Measurements from ENCODE around the gene ZYG11B.
"Not testable (repeated sequence)": the region's sequence is repeated elsewhere in the genome, so short reads cannot be mapped to it uniquely, and the experiment has no call there.

ZYG11B gene

DNA sequence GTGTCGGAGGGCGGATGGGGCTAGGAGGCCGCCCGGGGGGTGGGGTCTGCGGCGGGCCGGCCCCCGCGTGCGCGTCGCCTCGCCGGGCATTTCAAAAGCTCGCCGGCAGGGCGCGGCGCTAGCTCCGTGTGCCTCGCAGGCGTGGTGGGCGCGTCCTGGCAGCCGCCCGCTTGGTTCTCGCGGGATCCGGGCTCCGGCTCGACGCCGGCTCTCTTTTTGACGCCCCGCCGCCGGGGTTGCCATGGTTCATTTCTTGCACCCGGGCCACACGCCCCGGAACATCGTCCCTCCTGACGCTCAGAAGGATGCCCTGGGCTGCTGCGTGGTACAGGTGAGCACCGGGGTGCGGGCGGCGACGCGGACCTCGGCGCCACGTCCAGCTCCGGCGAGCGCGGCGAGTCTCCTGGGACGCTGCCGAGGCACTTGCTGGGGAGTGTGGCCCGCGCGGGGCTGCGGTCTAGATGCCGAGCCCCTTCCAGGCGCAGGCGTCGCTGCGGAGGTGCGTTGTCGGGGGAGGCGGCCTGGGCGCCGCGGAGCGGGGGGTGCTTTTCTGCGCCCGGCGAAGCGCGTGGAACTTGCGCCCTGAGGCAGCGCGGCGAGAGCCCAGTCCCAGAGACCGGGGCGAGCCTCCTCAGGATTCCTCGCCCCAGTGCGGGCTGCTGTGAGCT, 116.5 kb downstream of the ZYG11B start, which contains the start of gene ZYG11A:
TSS of gene ZYG11A (plus strand) at position 118 of the 668 bp plus-strand sequence. CDS start at position 242, 124 bp downstream.
- Histone ChIP-seq H3K9me3 (ENCODE audit: control insufficient read depth in 2 of 2, low read length in 2 of 2) (no peaks in the 10 kb centered on the region), H3K36me3 (ENCODE audit: control insufficient read depth in 2 of 2, insufficient read depth in 2 of 2, low read length in 2 of 2) (no peaks in the 10 kb centered on the region), H3K27ac (ENCODE audit: low read depth in 2 of 2, low read length in 2 of 2) (no peak within 1 kb of the TSS), H3K4me3 (ENCODE audit: low read length in 2 of 2) (peak within 1 kb of the TSS; percentile 32 to 43), H3K4me1 (ENCODE audit: control insufficient read depth in 2 of 2, insufficient read depth in 2 of 2, low read length in 2 of 2) (no peaks in the 10 kb centered on the region), H3K27me3 (ENCODE audit: control insufficient read depth in 2 of 2, insufficient read depth in 2 of 2, low read length in 2 of 2) (peaks cover 8 to 9% of the 10 kb centered on the region in 2 donors), H3K9ac (ENCODE audit: low read depth in 1 of 2, low read length in 2 of 2) (no peak within 1 kb of the TSS)

DNA sequence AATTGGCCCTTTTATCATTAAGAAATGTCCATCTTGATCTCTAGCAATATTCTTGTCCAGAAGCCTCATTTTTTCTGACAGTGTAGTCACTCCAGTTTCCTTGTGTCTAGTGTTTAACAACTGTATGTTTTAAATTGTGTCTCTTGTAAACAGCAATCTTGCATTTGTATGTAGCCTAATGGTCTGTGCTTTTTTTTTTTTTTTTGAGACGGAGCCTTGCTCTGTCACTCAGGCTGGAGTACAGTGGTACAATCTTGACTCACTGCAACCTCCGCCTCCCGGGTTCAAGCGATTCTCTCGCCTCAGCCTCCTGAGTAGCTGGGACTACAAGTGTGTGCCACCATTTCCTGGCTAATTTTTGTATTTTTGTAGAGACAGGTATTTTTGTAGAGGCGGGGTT, 118.9 kb downstream of the ZYG11B start:
- not testable (repeated sequence) for H3K27me3 ChIP-seq (ENCODE audit: control insufficient read depth in 2 of 2, insufficient read depth in 2 of 2, low read length in 2 of 2); H3K4me1 ChIP-seq (ENCODE audit: control insufficient read depth in 2 of 2, insufficient read depth in 2 of 2, low read length in 2 of 2); H3K36me3 ChIP-seq (ENCODE audit: control insufficient read depth in 2 of 2, insufficient read depth in 2 of 2, low read length in 2 of 2); H3K9ac ChIP-seq (ENCODE audit: low read depth in 1 of 2, low read length in 2 of 2); H3K9me3 ChIP-seq (ENCODE audit: control insufficient read depth in 2 of 2, low read length in 2 of 2); H3K27ac ChIP-seq (ENCODE audit: low read depth in 2 of 2, low read length in 2 of 2); H3K4me3 ChIP-seq (ENCODE audit: low read length in 2 of 2)

DNA sequence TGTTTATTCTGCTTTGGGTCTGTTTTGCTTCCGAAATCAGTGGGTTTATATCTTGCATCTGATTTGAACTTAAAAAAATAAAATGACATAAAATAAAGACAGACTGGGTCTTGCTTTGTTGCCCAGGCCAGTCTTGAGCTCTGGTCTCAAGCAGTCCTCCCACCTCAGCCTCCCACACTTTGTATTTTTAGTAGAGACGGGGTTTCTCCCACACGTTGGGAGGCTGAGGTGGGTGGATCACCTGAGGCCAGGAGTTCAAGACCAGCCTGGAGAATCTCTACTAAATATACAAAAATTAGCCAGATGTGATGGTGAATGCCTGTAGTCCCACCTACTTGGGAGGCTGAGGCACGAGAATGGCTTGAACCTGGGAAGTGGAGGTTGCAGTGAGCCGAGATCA, 122.2 kb downstream of the ZYG11B start:
- peaks cover 3 to 5% of the 10 kb centered on the region in 2 donors for H3K27me3 ChIP-seq (ENCODE audit: control insufficient read depth in 2 of 2, insufficient read depth in 2 of 2, low read length in 2 of 2)
- H3K9me3 ChIP-seq (ENCODE audit: control insufficient read depth in 2 of 2, low read length in 2 of 2): no peaks in the 10 kb centered on the region
- no peak overlapping the region for H3K4me3 ChIP-seq (ENCODE audit: low read length in 2 of 2)
- H3K4me1 ChIP-seq (ENCODE audit: control insufficient read depth in 2 of 2, insufficient read depth in 2 of 2, low read length in 2 of 2): no peaks in the 10 kb centered on the region
- H3K27ac ChIP-seq (ENCODE audit: low read depth in 2 of 2, low read length in 2 of 2): no peak overlapping the region
- H3K9ac ChIP-seq (ENCODE audit: low read depth in 1 of 2, low read length in 2 of 2): no peak overlapping the region
- no peaks in the 10 kb centered on the region for H3K36me3 ChIP-seq (ENCODE audit: control insufficient read depth in 2 of 2, insufficient read depth in 2 of 2, low read length in 2 of 2)

DNA sequence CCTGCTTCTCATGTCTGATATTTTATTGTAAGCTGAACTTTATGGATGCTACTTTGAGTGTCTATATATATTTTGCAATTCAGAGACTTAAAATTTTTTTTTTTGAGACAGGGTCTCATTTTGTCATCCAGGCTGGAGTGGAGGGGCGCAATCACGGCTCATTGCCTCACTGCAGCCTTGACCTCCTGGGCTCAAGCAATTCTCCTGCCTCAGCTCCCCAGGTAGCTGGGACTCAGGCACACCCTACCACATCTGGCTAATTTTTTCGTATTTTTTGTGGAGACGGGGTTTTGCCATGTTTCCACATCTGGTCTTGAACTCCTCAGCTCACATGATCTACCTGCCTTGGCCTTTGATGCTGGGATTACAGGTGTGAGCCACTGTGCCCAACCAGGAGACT, 124.7 kb downstream of the ZYG11B start:
- no peaks in the 10 kb centered on the region for H3K36me3 ChIP-seq (ENCODE audit: control insufficient read depth in 2 of 2, insufficient read depth in 2 of 2, low read length in 2 of 2)
- no peak overlapping the region for H3K4me3 ChIP-seq (ENCODE audit: low read length in 2 of 2)
- H3K27ac ChIP-seq (ENCODE audit: low read depth in 2 of 2, low read length in 2 of 2): no peak overlapping the region
- H3K9me3 ChIP-seq (ENCODE audit: control insufficient read depth in 2 of 2, low read length in 2 of 2): no peaks in the 10 kb centered on the region
- H3K4me1 ChIP-seq (ENCODE audit: control insufficient read depth in 2 of 2, insufficient read depth in 2 of 2, low read length in 2 of 2): no peaks in the 10 kb centered on the region
- H3K9ac ChIP-seq (ENCODE audit: low read depth in 1 of 2, low read length in 2 of 2): no peak overlapping the region
- no peaks in the 10 kb centered on the region for H3K27me3 ChIP-seq (ENCODE audit: control insufficient read depth in 2 of 2, insufficient read depth in 2 of 2, low read length in 2 of 2)

DNA sequence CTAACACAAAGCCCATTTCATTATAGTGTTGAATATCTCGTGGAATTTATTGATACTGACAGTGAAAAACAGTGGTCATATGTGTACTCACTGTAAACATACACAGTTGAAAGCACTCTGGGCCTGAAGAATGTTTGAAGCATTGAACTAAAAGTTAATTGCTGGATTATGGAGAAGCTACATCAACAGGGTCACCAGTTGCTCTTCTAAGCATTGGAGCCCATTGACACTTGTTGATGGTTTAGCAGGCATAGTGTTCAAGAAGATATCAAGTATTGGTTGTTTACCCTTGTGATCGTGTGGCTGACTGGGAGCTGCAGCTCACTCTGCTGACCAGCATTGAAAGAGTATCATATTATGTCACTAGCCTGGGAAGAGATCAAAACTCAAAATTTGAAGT, 126.6 kb downstream of the ZYG11B start:
- Histone ChIP-seq H3K27ac (ENCODE audit: low read depth in 2 of 2, low read length in 2 of 2) (no peak overlapping the region), H3K4me3 (ENCODE audit: low read length in 2 of 2) (no peak overlapping the region), H3K9me3 (ENCODE audit: control insufficient read depth in 2 of 2, low read length in 2 of 2) (no peaks in the 10 kb centered on the region), H3K27me3 (ENCODE audit: control insufficient read depth in 2 of 2, insufficient read depth in 2 of 2, low read length in 2 of 2) (no peaks in the 10 kb centered on the region), H3K36me3 (ENCODE audit: control insufficient read depth in 2 of 2, insufficient read depth in 2 of 2, low read length in 2 of 2) (no peaks in the 10 kb centered on the region), H3K9ac (ENCODE audit: low read depth in 1 of 2, low read length in 2 of 2) (no peak overlapping the region), H3K4me1 (ENCODE audit: control insufficient read depth in 2 of 2, insufficient read depth in 2 of 2, low read length in 2 of 2) (no peaks in the 10 kb centered on the region)

DNA sequence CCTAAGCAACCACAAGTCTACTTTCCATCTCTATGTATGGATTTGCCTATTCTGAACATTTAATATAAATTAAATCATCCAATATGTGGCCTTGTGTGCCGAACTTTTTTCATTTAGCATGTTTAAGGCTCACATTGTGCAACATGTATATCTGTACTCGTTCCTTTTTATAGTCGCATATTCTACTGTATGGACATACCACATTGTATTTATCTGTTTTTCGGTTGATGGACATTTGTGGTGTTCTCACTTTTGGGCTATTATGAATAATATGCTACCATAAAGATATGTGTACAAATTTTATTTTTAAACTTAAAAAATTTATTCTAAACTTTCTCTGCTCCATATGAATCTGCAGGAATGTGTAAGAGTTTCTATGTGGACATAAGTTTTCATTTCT, 129.3 kb downstream of the ZYG11B start:
- Histone ChIP-seq H3K4me3 (ENCODE audit: low read length in 2 of 2) (no peak overlapping the region), H3K4me1 (ENCODE audit: control insufficient read depth in 2 of 2, insufficient read depth in 2 of 2, low read length in 2 of 2) (no peaks in the 10 kb centered on the region), H3K36me3 (ENCODE audit: control insufficient read depth in 2 of 2, insufficient read depth in 2 of 2, low read length in 2 of 2) (no peaks in the 10 kb centered on the region), H3K9me3 (ENCODE audit: control insufficient read depth in 2 of 2, low read length in 2 of 2) (no peaks in the 10 kb centered on the region), H3K9ac (ENCODE audit: low read depth in 1 of 2, low read length in 2 of 2) (no peak overlapping the region), H3K27ac (ENCODE audit: low read depth in 2 of 2, low read length in 2 of 2) (no peak overlapping the region), H3K27me3 (ENCODE audit: control insufficient read depth in 2 of 2, insufficient read depth in 2 of 2, low read length in 2 of 2) (no peaks in the 10 kb centered on the region)

DNA sequence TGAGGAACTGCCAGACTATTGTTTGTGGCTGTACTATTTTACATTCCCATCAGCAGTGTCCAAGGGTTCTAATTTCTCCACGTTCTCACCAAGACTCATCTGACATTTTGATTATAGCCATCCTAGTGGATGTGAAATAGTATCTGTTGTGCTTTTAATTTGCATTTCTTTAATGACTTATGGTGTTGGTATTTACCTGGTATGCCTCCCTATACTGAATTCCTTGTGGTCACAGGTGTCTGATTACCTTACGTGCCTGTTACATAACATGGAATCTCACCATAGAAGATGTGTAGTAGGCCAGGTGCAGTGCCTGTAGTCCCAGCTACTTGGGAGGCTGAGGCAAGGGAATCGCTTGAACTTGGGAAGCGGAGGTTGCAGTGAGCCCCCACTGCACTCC, 129.8 kb downstream of the ZYG11B start:
- Histone ChIP-seq H3K9me3 (ENCODE audit: control insufficient read depth in 2 of 2, low read length in 2 of 2) (no peaks in the 10 kb centered on the region), H3K36me3 (ENCODE audit: control insufficient read depth in 2 of 2, insufficient read depth in 2 of 2, low read length in 2 of 2) (no peaks in the 10 kb centered on the region), H3K4me3 (ENCODE audit: low read length in 2 of 2) (no peak overlapping the region), H3K27me3 (ENCODE audit: control insufficient read depth in 2 of 2, insufficient read depth in 2 of 2, low read length in 2 of 2) (no peaks in the 10 kb centered on the region), H3K27ac (ENCODE audit: low read depth in 2 of 2, low read length in 2 of 2) (no peak overlapping the region), H3K9ac (ENCODE audit: low read depth in 1 of 2, low read length in 2 of 2) (no peak overlapping the region), H3K4me1 (ENCODE audit: control insufficient read depth in 2 of 2, insufficient read depth in 2 of 2, low read length in 2 of 2) (no peaks in the 10 kb centered on the region)

DNA sequence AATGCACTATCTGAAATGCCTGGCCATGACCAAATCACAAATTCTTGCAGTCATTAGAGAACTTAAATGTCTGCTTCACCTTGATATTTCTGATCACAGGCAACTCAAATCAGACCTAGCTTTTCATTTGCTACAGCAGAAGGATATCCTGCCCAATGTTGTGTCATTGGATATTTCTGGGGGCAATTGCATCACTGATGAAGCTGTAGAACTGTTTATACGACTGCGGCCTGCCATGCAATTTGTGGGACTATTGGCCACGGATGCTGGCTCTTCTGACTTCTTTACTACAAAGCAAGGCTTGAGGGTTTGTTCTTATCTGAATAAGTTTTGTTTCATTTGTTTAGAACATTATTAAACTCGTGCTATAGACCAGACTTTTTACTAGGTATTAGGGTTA, 131.2 kb downstream of the ZYG11B start:
- Histone ChIP-seq H3K36me3 (ENCODE audit: control insufficient read depth in 2 of 2, insufficient read depth in 2 of 2, low read length in 2 of 2) (no peaks in the 10 kb centered on the region), H3K4me3 (ENCODE audit: low read length in 2 of 2) (no peak overlapping the region), H3K9me3 (ENCODE audit: control insufficient read depth in 2 of 2, low read length in 2 of 2) (no peaks in the 10 kb centered on the region), H3K27me3 (ENCODE audit: control insufficient read depth in 2 of 2, insufficient read depth in 2 of 2, low read length in 2 of 2) (no peaks in the 10 kb centered on the region), H3K27ac (ENCODE audit: low read depth in 2 of 2, low read length in 2 of 2) (no peak overlapping the region), H3K4me1 (ENCODE audit: control insufficient read depth in 2 of 2, insufficient read depth in 2 of 2, low read length in 2 of 2) (no peaks in the 10 kb centered on the region), H3K9ac (ENCODE audit: low read depth in 1 of 2, low read length in 2 of 2) (no peak overlapping the region)

DNA sequence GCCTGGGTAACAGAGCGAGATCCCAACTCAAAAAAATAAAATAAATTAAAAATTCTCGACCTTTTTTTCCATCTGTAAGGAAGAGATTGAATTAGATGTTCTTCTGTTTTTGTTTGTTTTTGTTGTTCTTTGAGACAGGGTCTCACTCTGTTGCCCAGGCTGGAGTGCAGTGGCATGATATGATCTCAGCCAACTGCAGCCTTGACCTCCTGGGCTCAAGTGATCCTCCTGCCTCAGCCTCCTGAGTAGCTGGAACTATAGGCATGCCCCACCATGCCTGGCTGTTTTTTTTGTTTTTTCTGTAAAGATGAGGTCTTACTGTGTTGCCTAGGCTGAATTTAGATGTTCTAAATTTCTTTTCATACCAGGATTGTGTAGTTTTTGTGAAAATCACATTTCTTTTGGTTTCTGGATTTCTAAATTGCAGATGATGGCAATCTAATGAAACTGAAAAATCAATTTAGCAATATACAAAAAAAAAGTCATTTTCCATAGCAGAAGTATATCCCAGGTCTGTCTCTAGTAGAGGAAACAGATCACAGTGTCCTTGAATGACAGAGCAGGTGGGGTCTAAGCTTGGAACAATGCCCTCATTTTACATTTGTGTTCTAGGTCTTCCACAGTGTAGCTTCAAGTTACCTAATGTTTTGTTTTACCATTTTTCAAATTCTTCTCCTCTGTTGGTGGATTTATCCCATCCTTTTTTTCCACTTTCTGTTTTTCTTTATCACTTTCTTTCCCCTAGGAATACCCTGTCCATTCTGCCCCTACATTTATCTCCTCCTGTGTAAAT, 136.6 kb downstream of the ZYG11B start:
- Histone ChIP-seq H3K9me3 (ENCODE audit: control insufficient read depth in 2 of 2, low read length in 2 of 2) (no peaks in the 10 kb centered on the region), H3K4me1 (ENCODE audit: control insufficient read depth in 2 of 2, insufficient read depth in 2 of 2, low read length in 2 of 2) (no peaks in the 10 kb centered on the region), H3K36me3 (ENCODE audit: control insufficient read depth in 2 of 2, insufficient read depth in 2 of 2, low read length in 2 of 2) (no peaks in the 10 kb centered on the region), H3K27me3 (ENCODE audit: control insufficient read depth in 2 of 2, insufficient read depth in 2 of 2, low read length in 2 of 2) (no peaks in the 10 kb centered on the region), H3K9ac (ENCODE audit: low read depth in 1 of 2, low read length in 2 of 2) (no peak overlapping the region), H3K27ac (ENCODE audit: low read depth in 2 of 2, low read length in 2 of 2) (no peak overlapping the region), H3K4me3 (ENCODE audit: low read length in 2 of 2) (no peak overlapping the region)

DNA sequence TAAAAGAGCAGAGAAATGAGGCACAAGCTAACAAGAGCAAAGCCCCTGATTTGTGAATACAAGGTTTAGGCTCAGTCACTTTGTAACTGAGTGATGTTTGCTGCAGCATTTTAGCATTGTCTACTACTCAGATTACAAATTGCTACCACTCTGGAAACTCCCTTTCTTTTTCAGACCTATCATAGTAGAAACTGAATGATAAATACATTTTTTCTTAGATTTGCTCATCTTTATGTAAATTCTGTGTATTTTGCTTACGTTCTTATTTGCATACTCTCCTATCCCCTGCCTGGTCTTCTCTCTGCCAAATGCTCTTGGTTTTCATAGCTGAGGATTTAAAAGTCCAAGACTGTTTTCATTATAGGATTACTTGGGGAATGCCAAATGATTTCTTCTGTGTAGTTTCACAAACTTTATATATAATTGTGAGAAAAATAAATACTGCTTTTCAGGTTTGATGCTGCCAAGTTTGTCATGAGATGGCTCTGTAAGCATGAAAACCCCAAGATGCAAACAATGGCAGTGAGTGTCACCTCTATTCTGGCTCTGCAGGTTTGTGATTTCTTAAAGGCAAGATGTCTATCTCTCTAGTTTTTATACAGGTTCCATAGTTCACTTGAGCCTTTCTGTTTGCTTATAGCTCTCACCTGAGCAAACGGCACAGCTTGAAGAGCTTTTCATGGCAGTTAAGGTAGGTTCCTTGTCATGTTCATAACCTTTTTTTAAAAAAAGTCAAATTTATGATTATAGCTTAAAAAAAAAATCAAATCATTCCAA, 141.0 kb downstream of the ZYG11B start:
- H3K27ac ChIP-seq (ENCODE audit: low read depth in 2 of 2, low read length in 2 of 2): no peak overlapping the region
- peaks cover 0 to 5% of the 10 kb centered on the region in 2 donors for H3K4me1 ChIP-seq (ENCODE audit: control insufficient read depth in 2 of 2, insufficient read depth in 2 of 2, low read length in 2 of 2)
- H3K9ac ChIP-seq (ENCODE audit: low read depth in 1 of 2, low read length in 2 of 2): no peak overlapping the region
- no peaks in the 10 kb centered on the region for H3K27me3 ChIP-seq (ENCODE audit: control insufficient read depth in 2 of 2, insufficient read depth in 2 of 2, low read length in 2 of 2)
- no peaks in the 10 kb centered on the region for H3K36me3 ChIP-seq (ENCODE audit: control insufficient read depth in 2 of 2, insufficient read depth in 2 of 2, low read length in 2 of 2)
- no peak overlapping the region for H3K4me3 ChIP-seq (ENCODE audit: low read length in 2 of 2)
- H3K9me3 ChIP-seq (ENCODE audit: control insufficient read depth in 2 of 2, low read length in 2 of 2): no peaks in the 10 kb centered on the region
